GM12874 (cell line): ENCODE data around the gene RPS2.

Source experiments
- CTCF ChIP-seq: IDR thresholded peaks from 2 replicates; pipeline ENCODE4 v1.5.1; 2011; ENCODE audit warnings: low read depth, mild to moderate bottlenecking, control low read depth, low read length, moderate library complexity; ENCODE audit not compliant: insufficient read depth

Gene RPS2

DNA sequence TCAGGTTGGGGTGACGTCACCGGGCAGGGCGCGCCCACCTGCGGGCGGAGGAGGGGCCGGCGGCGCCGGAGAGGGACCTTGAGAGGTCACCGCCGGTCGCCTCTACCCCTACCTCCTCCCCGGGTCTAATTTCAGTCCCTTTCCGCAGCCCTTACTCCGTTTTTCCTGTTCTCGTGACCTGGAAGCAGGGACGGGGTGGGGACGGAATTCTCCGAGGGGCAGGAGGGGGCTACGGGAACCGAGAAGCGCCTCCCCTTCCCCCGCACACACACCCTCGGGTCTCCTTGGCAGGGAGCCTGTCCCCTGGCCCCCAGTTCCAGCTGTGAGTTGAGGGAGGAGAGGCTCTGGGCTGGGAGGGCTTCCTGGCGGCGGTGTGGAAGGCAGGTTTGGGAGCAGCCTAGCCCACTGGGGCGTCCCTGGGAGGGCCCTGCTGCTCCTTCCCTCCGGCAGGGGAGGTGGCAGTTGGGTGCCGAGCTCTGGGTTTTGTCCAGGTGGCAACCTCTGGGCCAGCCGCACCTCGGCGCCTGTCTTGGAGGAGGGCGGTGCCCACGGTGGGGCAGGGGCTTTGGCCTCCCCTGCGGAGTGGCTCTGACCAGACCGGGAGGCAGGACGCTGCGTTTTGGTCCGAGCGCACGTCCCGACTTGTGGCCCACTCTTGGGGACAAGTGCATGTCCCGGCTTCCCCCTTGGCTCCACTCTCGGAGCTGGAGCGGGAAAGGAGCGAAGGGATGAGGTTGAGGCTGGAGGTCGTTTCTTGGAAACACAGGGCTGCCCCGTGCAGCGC, 25.9 kb upstream of the RPS2 start:
- TF ChIP-seq CTCF: no peak

- TF ChIP-seq CTCF: no peak
These were observed 25.4 kb upstream of the RPS2 start for GRCh38 chr16:1990101-1990350.

DNA sequence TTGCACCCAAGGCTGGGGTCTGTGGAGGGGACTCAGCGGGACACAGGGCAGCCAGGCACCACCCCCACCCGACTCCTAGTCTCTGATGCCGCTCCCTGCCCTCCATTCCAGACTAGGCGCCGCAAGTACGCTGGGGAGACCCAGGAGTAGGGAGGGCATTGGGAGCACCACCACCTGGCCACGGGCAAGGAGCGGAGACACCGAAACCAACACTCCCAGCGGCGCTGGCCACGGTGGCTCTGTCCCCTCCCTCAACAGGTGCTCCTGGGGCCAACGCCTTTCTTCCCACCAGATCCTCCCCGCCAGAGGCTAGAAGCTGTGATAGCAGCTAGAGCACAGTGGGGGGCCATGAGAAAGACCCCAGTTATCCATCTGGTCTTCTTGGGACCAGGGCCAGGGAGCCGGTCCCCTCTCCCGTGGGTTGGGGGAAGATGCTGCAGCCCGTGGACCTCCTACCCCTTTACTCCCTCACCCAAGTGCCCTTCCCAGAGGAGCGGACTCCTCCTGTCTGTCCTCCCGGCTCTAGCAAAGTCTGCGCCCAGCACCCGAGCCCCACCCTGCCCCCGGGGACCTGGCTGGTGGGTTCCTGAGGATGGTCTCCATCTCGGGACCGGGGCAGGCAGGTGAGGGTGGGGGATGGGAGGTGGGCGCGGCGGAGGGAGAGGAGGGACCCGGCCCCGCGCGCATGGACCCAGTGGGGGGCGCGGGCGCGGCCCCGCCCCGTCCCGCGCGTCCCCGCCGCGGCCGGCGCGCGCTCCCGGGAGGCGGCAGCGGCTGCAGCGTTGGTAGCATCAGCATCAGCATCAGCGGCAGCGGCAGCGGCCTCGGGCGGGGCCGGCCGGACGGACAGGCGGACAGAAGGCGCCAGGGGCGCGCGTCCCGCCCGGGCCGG, 24.8 kb upstream of the RPS2 start, which contains the start of gene SYNGR3:
TSS of gene SYNGR3 (plus strand) at position 762 of the 892 bp plus-strand sequence. CDS start 133 bp downstream, outside the sequence.
- no peak for TF ChIP-seq CTCF

DNA sequence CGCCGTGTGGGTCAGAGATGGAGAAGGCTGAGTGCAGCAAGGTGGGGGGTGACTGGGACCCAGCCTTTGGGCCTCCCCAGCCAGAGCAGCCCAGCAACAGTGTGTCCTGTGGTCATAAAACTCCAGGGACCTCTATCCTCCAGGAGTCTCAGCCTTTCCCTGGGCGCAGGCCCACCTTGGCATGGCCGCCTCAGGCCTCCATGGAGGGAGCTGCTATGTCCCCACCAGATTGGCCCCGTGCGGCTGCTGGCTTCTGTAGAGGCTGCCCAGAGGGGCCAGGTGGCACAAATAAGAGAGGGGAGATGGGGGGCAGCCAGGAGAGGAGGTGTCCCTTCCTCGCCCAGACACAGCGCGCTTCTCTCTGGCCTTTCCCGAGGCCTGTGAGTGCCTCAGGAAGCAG, 22.6 kb upstream of the RPS2 start:
- no peak for TF ChIP-seq CTCF

- TF ChIP-seq CTCF: no peak
These were observed 21.0 kb upstream of the RPS2 start for GRCh38 chr16:1985466-1986150.

- no peak for TF ChIP-seq CTCF
These were observed 20.0 kb upstream of the RPS2 start for GRCh38 chr16:1984347-1985225.
